ENCODE data around the gene HCN1.
"Not testable (repeated sequence)": the region's sequence is repeated elsewhere in the genome, so short reads cannot be mapped to it uniquely, and the experiment has no call there.

HCN1 gene

GRCh38 chr5:45335978-45336377 lies 360.2 kb downstream of the HCN1 start:
- no peak for DNase-seq (ENCODE audit: low read depth in 1 of 2, low spot score in 1 of 2)
- no peak for TF ChIP-seq REST (IDR thresholded peaks at IDR 0.05; ENCODE audit: insufficient replicate concordance, low read depth)
- TF ChIP-seq POLR2AphosphoS5 (IDR thresholded peaks at IDR 0.05; ENCODE audit: low read depth), result no peak
- no peak for TF ChIP-seq GABPA (IDR thresholded peaks at IDR 0.05; ENCODE audit: low read depth)
- no peak for TF ChIP-seq SPI1 (IDR thresholded peaks at IDR 0.05; ENCODE audit: borderline replicate concordance, low read depth)
- no peak for TF ChIP-seq CTCF (IDR thresholded peaks at IDR 0.05; ENCODE audit: insufficient read depth, low read length)
- H3K4me3 ChIP-seq (replicated peaks; ENCODE audit: insufficient read depth, low read length), result no peak overlapping the region
- H3K27me3 ChIP-seq (ENCODE audit: insufficient read depth, poor library complexity, severe bottlenecking), result no peaks in the 10 kb centered on the region
- H3K27ac ChIP-seq (replicated peaks), result no peak overlapping the region

GRCh38 chr5:45335346-45335745 lies 360.8 kb downstream of the HCN1 start:
- Histone ChIP-seq H3K27me3 (ENCODE audit: insufficient read depth, poor library complexity, severe bottlenecking) (no peaks in the 10 kb centered on the region), H3K4me3 (replicated peaks; ENCODE audit: insufficient read depth, low read length) (no peak overlapping the region), H3K27ac (replicated peaks) (no peak overlapping the region)
- DNase-seq (ENCODE audit: low read depth in 1 of 2, low spot score in 1 of 2), result no peak
- TF ChIP-seq GABPA (IDR thresholded peaks at IDR 0.05; ENCODE audit: low read depth) (no peak), CTCF (IDR thresholded peaks at IDR 0.05; ENCODE audit: insufficient read depth, low read length) (no peak), REST (IDR thresholded peaks at IDR 0.05; ENCODE audit: insufficient replicate concordance, low read depth) (no peak), POLR2AphosphoS5 (IDR thresholded peaks at IDR 0.05; ENCODE audit: low read depth) (no peak), SPI1 (IDR thresholded peaks at IDR 0.05; ENCODE audit: borderline replicate concordance, low read depth) (no peak)

GRCh38 chr5:45334939-45335338 lies 361.2 kb downstream of the HCN1 start:
- no peak overlapping the region for H3K27ac ChIP-seq (replicated peaks)
- H3K4me3 ChIP-seq (replicated peaks; ENCODE audit: insufficient read depth, low read length), result no peak overlapping the region
- TF ChIP-seq POLR2AphosphoS5 (IDR thresholded peaks at IDR 0.05; ENCODE audit: low read depth) (no peak), REST (IDR thresholded peaks at IDR 0.05; ENCODE audit: insufficient replicate concordance, low read depth) (no peak)
- H3K27me3 ChIP-seq (ENCODE audit: insufficient read depth, poor library complexity, severe bottlenecking), result no peaks in the 10 kb centered on the region
- DNase-seq (ENCODE audit: low read depth in 1 of 2, low spot score in 1 of 2), result no peak

GRCh38 chr5:45312627-45313026 lies 383.6 kb downstream of the HCN1 start:
- not testable (repeated sequence) for H3K27me3 ChIP-seq (ENCODE audit: insufficient read depth, poor library complexity, severe bottlenecking); H3K27ac ChIP-seq (replicated peaks); DNase-seq (ENCODE audit: low read depth in 1 of 2, low spot score in 1 of 2); H3K4me3 ChIP-seq (replicated peaks; ENCODE audit: insufficient read depth, low read length)

All from HL-60 (cell line).